GM18907 (cell line): ENCODE results near the gene PPFIA2.

Experiments
- ATAC-seq: cut with Tn5 transposase; IDR thresholded peaks from one replicate; pipeline ENCODE4 v1.9.1; 2021; ENCODE audit warnings: mild to moderate bottlenecking, moderate library complexity; ENCODE audit not compliant: unreplicated experiment

The PPFIA2 gene

GRCh38 chr12:81365284-81365683 lies 393.9 kb downstream of the PPFIA2 start:
- ATAC-seq = no peak

GRCh38 chr12:81360916-81361315 lies 398.2 kb downstream of the PPFIA2 start:
- no peak for ATAC-seq

GRCh38 chr12:81359736-81360135 lies 399.4 kb downstream of the PPFIA2 start:
- no peak for ATAC-seq

- ATAC-seq = no peak
These were observed 404.7 kb downstream of the PPFIA2 start for GRCh38 chr12:81354327-81354932.

GRCh38 chr12:81350309-81350708 lies 408.8 kb downstream of the PPFIA2 start:
- ATAC-seq = no peak

- ATAC-seq = no peak
These were observed 411.7 kb downstream of the PPFIA2 start for GRCh38 chr12:81347404-81347803.

GRCh38 chr12:81340910-81341309 lies 418.2 kb downstream of the PPFIA2 start:
- no peak for ATAC-seq

GRCh38 chr12:81339071-81339470 lies 420.1 kb downstream of the PPFIA2 start:
- no peak for ATAC-seq

GRCh38 chr12:81337886-81338285 lies 421.3 kb downstream of the PPFIA2 start:
- ATAC-seq = no peak

- ATAC-seq = no peak
These were observed 425.3 kb downstream of the PPFIA2 start for GRCh38 chr12:81333812-81334211.

GRCh38 chr12:81332054-81332453 lies 427.1 kb downstream of the PPFIA2 start:
- ATAC-seq = no peak

GRCh38 chr12:81330480-81330879 lies 428.7 kb downstream of the PPFIA2 start:
- no peak for ATAC-seq

- ATAC-seq = peak; percentile 85
These were observed 430.1 kb downstream of the PPFIA2 start for GRCh38 chr12:81329085-81329484.

- no peak for ATAC-seq
These were observed 431.7 kb downstream of the PPFIA2 start for GRCh38 chr12:81327425-81327824.

- ATAC-seq = no peak
These were observed 434.1 kb downstream of the PPFIA2 start for GRCh38 chr12:81325086-81325485.

- no peak for ATAC-seq
These were observed 444.1 kb downstream of the PPFIA2 start for GRCh38 chr12:81314903-81315531.

GRCh38 chr12:81303935-81304334 lies 455.2 kb downstream of the PPFIA2 start:
- no peak for ATAC-seq

GRCh38 chr12:81300454-81300853 lies 458.7 kb downstream of the PPFIA2 start:
- no peak for ATAC-seq

GRCh38 chr12:81297601-81298000 lies 461.5 kb downstream of the PPFIA2 start:
- no peak for ATAC-seq

GRCh38 chr12:81296556-81297305 lies 462.4 kb downstream of the PPFIA2 start:
- ATAC-seq = no peak

- ATAC-seq = no peak
These were observed 463.9 kb downstream of the PPFIA2 start for GRCh38 chr12:81295251-81295650.
